Small intestine (tissue), 7 donors: ENCODE measurements around the gene LCE1B. TPM values are rescaled to one million over a fixed set of nuclear protein-coding genes. Genes with fewer than 3 reads are reported as not detected.

Source experiments
- DNase-seq, 2 donors: peaks; one replicate each; pipeline versions ENCODE4 v3.0.0 to v3.0.0-alpha.2; 2013
- FAIRE-seq: peaks from 2 replicates; lab custom pipeline; 2012; peaks lifted over from hg19 to GRCh38; lab: Jason Lieb, UNC
- H3K27ac ChIP-seq, 3 donors: one replicate each; pipeline ENCODE4 v1.5.1; 2013; ENCODE audit warnings: low read length in 2 of 3, mild to moderate bottlenecking in 2 of 3, control low read depth in 1 of 3, inconsistent platforms in 1 of 3, low read depth in 1 of 3, moderate library complexity in 1 of 3
- H3K27me3 ChIP-seq, 3 donors: one replicate each; pipeline ENCODE4 v1.6.1; 2013; ENCODE audit warnings: low read length in 3 of 3, inconsistent platforms in 1 of 3; ENCODE audit not compliant: control insufficient read depth in 3 of 3, insufficient read depth in 3 of 3
- H3K36me3 ChIP-seq, 3 donors: one replicate each; pipeline ENCODE4 v1.6.1; 2013; ENCODE audit warnings: low read length in 3 of 3, inconsistent platforms in 1 of 3, low read depth in 1 of 3, mild to moderate bottlenecking in 1 of 3, moderate library complexity in 1 of 3; ENCODE audit not compliant: control insufficient read depth in 3 of 3, insufficient read depth in 2 of 3
- H3K4me1 ChIP-seq, 3 donors: one replicate each; pipeline ENCODE4 v1.6.1; 2013; ENCODE audit warnings: low read length in 2 of 3, inconsistent platforms in 1 of 3, low read depth in 1 of 3, mild to moderate bottlenecking in 1 of 3, moderate library complexity in 1 of 3; ENCODE audit not compliant: control insufficient read depth in 3 of 3, insufficient read depth in 2 of 3
- H3K4me3 ChIP-seq, 3 donors: one replicate each; pipeline ENCODE4 v1.5.1; 2013; ENCODE audit warnings: low read length in 3 of 3, control low read depth in 1 of 3, inconsistent platforms in 1 of 3, low read depth in 1 of 3, mild to moderate bottlenecking in 1 of 3, moderate library complexity in 1 of 3
- H3K9me3 ChIP-seq, 2 donors: one replicate each; pipeline ENCODE4 v1.6.1; 2013; ENCODE audit warnings: low read depth in 1 of 2, low read length in 1 of 2; ENCODE audit not compliant: control insufficient read depth in 2 of 2, insufficient read depth in 1 of 2
- WGBS, 3 donors: extraction: QIAGEN DNeasy Blood & Tissue Kit; methylation state at CpG; one replicate each; pipeline ENCODE4 v1.1.7; 2013; 5-methylcytosine and 5-hydroxymethylcytosine counted together
- polyA plus RNA-seq, 4 donors: library from polyadenylated mRNA; stranded (reverse) in 3 of 4; unstranded in 1 of 4; fragments of 200-250 nt in 3 of 4; fragments of 120-200 nt in 1 of 4; gene quantifications; one replicate each; pipeline versions ENCODE4 v1.2.1 to v1.2.3, GENCODE V29; 2013
- donor health status: healthy with polysubstance abuse.
- donor health status: control.
- donor health status: control.
- donor health status: Bipolar disorder and iron deficiency.
- donor health status: healthy.

Gene LCE1B
- polyA plus RNA-seq, 4 donors = not detected

GRCh38 chr1:152795686-152796085 is 16.1 kb upstream of the LCE1B start:
- Histone ChIP-seq H3K4me1 (no peaks in the 10 kb centered on the region), H3K36me3 (no peaks in the 10 kb centered on the region), H3K4me3 (no peak overlapping the region), H3K9me3 (no peaks in the 10 kb centered on the region), H3K27me3 (no peaks in the 10 kb centered on the region), H3K27ac (no peak overlapping the region)
- no peak for DNase-seq
- WGBS, 3 donors = 54 to 65% (median 58%) methylated on average over 4 of the region's 4 CpGs
- FAIRE-seq = no peak

GRCh38 chr1:152796421-152796820 is 15.3 kb upstream of the LCE1B start, which contains the start of gene LCE1D:
TSS of gene LCE1D (plus strand) at chr1:152796721. CDS start at chr1:152797795, 1,074 bp downstream.
- Histone ChIP-seq H3K36me3 (no peaks in the 10 kb centered on the region), H3K4me1 (no peaks in the 10 kb centered on the region), H3K9me3 (no peaks in the 10 kb centered on the region), H3K27me3 (no peaks in the 10 kb centered on the region), H3K4me3 (no peak within 1 kb of the TSS), H3K27ac (no peak within 1 kb of the TSS)
- DNase-seq (no peak), FAIRE-seq (no peak)
- 28 to 40% (median 36%) methylated on average over 3 of the region's 3 CpGs for WGBS, 3 donors

- Histone ChIP-seq H3K27ac (no peak overlapping the region), H3K4me1 (no peaks in the 10 kb centered on the region), H3K36me3 (no peaks in the 10 kb centered on the region), H3K27me3 (no peaks in the 10 kb centered on the region), H3K9me3 (no peaks in the 10 kb centered on the region), H3K4me3 (no peak overlapping the region)
- FAIRE-seq = no peak
- no peak for DNase-seq
- 54 to 63% (median 57%) methylated on average over 1 of the region's 1 CpG for WGBS, 3 donors
Observed at GRCh38 chr1:152801333-152801732, 10.4 kb upstream of the LCE1B start.

GRCh38 chr1:152806576-152806975 is 5.2 kb upstream of the LCE1B start, which contains the start of gene LCE1C:
TSS of gene LCE1C (minus strand) at chr1:152806651. CDS start at chr1:152805478, 1,173 bp downstream.
- DNase-seq (no peak), FAIRE-seq (no peak)
- H3K4me3 ChIP-seq = no peak within 1 kb of the TSS
- H3K36me3 ChIP-seq = no peaks in the 10 kb centered on the region
- H3K27me3 ChIP-seq = no peaks in the 10 kb centered on the region
- H3K4me1 ChIP-seq = no peaks in the 10 kb centered on the region
- H3K27ac ChIP-seq = no peak within 1 kb of the TSS
- H3K9me3 ChIP-seq = no peaks in the 10 kb centered on the region
- 41 to 57% (median 45%) methylated on average over 3 of the region's 3 CpGs for WGBS, 3 donors

- Histone ChIP-seq H3K27ac (no peak overlapping the region), H3K27me3 (no peaks in the 10 kb centered on the region), H3K9me3 (no peaks in the 10 kb centered on the region), H3K36me3 (no peaks in the 10 kb centered on the region), H3K4me3 (no peak overlapping the region), H3K4me1 (no peaks in the 10 kb centered on the region)
- FAIRE-seq (no peak), DNase-seq (no peak)
- 61 to 77% (median 76%) methylated on average over 2 of the region's 2 CpGs for WGBS, 3 donors
Observed at GRCh38 chr1:152811050-152811449, 721 bp upstream of the LCE1B start.

GRCh38 chr1:152817309-152817708 is 5.5 kb downstream of the LCE1B start:
- no peaks in the 10 kb centered on the region for H3K4me1 ChIP-seq
- 82 to 89% (median 82%) methylated on average over 6 of the region's 6 CpGs for WGBS, 3 donors
- no peaks in the 10 kb centered on the region for H3K36me3 ChIP-seq
- H3K9me3 ChIP-seq = no peaks in the 10 kb centered on the region
- no peak for DNase-seq
- FAIRE-seq = no peak
- H3K4me3 ChIP-seq = no peak overlapping the region
- H3K27me3 ChIP-seq = no peaks in the 10 kb centered on the region
- no peak overlapping the region for H3K27ac ChIP-seq

- WGBS, 3 donors = 36 to 40% (median 37%) methylated on average over 5 of the region's 5 CpGs
- no peaks in the 10 kb centered on the region for H3K9me3 ChIP-seq
Observed at GRCh38 chr1:152823294-152823693, 11.5 kb downstream of the LCE1B start.

GRCh38 chr1:152824964-152825363 is 13.2 kb downstream of the LCE1B start:
- H3K4me3 ChIP-seq = no peak overlapping the region
- no peaks in the 10 kb centered on the region for H3K36me3 ChIP-seq
- H3K27me3 ChIP-seq = peaks cover 0 to 5% (median 2%) of the 10 kb centered on the region in 3 donors
- H3K27ac ChIP-seq = no peak overlapping the region
- FAIRE-seq (no peak), DNase-seq (no peak)
- no peaks in the 10 kb centered on the region for H3K4me1 ChIP-seq
- no peaks in the 10 kb centered on the region for H3K9me3 ChIP-seq

More at GRCh38 chr1:152823294-152823693, 11.5 kb downstream of the LCE1B start:
- Histone ChIP-seq H3K4me1 (no peaks in the 10 kb centered on the region), H3K27ac (no peak overlapping the region), H3K4me3 (no peak overlapping the region), H3K27me3 (peaks cover 0 to 3% (median 2%) of the 10 kb centered on the region in 3 donors), H3K36me3 (no peaks in the 10 kb centered on the region)
- no peak for DNase-seq
- no peak for FAIRE-seq

GRCh38 chr1:152827173-152827572 is 15.4 kb downstream of the LCE1B start, which contains the start of gene LCE1A:
TSS of gene LCE1A (plus strand) at chr1:152827473. CDS start at chr1:152827473, 0 bp downstream.
- H3K4me1 ChIP-seq = no peaks in the 10 kb centered on the region
- no peak within 1 kb of the TSS for H3K27ac ChIP-seq
- H3K4me3 ChIP-seq = no peak within 1 kb of the TSS
- no peak for FAIRE-seq
- DNase-seq = no peak
- no peaks in the 10 kb centered on the region for H3K36me3 ChIP-seq
- WGBS, 3 donors = 80 to 86% (median 81%) methylated on average over 2 of the region's 2 CpGs
- peaks cover 0 to 5% (median 2%) of the 10 kb centered on the region in 3 donors for H3K27me3 ChIP-seq
- H3K9me3 ChIP-seq = no peaks in the 10 kb centered on the region
